Stimulated activated CD4-positive, alpha-beta T cell treated with anti-CD3 and anti-CD28 coated beads, TNF-alpha, amount 100 ng/mL, for 24 hours (primary cell): ENCODE results near the gene CFAP54.
"Not testable (repeated sequence)": the region's sequence is repeated elsewhere in the genome, so short reads cannot be mapped to it uniquely, and the experiment has no call there.

ENCODE experiments used
- DNase-seq, 3 experiments: peaks; one replicate each; pipeline ENCODE4 v3.0.0-alpha.2; 2020; ENCODE audit warnings: low read depth in 3 of 3

CFAP54 gene

GRCh38 chr12:96472384-96472783 is 17.0 kb upstream of the CFAP54 start:
- no peak for DNase-seq

DNA sequence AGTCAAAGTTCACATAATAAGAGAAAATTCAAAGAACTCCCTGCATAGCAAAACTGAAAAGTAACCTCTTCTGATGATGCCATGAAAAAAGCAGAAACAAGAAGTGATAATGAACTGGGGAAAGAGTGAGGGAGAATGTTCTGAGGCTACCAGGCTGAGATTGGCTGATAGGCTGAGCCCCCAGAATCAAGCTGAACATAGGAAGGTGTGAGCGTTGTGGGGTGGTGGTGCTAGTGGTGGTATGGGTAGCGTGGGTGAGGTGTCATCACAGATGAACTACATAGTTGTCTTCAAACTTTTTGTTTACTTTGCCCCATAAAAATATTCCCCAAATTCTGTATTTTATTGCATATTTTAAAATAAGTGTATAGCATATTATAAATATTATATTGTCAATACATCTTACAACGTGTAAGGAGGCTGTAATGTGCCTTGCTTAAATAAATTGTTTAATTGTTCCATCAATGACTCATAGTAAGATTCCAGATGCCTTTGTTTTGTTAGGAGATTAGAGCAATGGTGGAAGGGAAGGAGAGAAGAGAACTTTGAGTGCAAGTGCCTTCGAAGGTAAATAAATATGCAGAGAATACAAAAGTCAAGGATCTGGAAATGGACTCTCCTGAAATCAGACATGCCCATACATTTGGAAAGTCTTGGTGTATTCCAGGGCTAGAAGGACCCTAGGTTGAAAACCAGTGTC is 15.8 kb upstream of the CFAP54 start:
- no peak for DNase-seq

DNA sequence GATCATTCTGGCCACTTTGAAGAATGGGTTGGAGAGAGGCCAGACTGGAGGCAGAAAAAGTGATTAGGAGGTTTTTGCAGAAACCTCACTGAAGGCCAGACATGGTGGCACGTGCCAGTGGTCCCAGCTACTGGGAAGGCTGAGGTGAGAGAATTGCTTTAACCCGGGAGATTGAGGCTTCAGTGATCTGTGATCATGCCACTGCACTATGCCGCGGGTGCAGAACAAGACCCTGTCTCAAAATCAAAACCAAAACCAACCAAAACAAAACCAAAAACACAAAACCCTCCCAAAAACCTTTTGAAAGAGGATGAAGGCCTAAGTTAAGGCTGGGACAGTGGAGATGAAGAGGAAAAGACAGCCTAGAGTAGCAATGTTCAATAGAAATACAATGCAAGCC is 15.2 kb upstream of the CFAP54 start:
- DNase-seq = no peak

DNA sequence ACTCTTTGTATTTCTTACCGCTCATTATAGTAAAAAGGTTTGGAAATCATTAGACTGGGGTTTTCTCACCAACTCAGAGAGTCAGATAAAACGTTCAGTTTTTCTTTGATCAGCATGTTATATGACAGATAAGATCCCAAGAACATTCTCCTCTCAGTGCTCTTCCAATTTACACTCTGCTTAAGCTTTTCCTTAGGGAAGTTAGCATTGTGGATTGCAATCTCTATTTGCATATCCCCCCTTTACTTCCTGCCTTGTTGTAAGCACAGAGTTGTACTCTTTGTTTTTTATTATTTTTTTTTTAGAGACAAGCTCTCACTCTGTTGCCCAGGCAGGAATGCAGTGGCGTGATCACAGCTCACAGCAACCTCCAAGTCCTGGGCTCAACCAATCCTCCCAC is 11.4 kb upstream of the CFAP54 start:
- DNase-seq = no peak

GRCh38 chr12:96482086-96482485 is 7.3 kb upstream of the CFAP54 start:
- no peak for DNase-seq

GRCh38 chr12:96483116-96483515 is 6.3 kb upstream of the CFAP54 start:
- DNase-seq = no peak

- DNase-seq = no peak
These were observed 2.4 kb upstream of the CFAP54 start for GRCh38 chr12:96486751-96487613.

GRCh38 chr12:96487634-96488033 is 1.7 kb upstream of the CFAP54 start:
- no peak for DNase-seq

DNA sequence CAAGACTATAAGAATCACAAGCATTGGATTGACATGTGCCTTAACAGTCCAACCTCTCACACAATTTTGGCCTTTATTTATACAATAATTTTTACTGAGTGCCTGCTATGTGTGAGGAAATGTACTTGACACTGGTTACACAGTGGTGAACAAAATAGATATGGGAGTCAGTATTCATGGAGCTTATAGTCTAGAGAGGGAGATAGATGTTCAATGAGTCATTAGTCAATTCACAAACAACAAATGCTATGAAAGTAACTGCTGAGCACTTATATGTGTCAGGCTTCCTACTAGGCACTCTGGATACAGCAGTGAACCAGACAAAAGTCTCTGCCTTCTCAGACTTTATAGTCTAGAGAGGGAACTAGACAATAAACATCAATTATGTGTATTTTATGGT is 3.7 kb downstream of the CFAP54 start:
- DNase-seq = no peak

GRCh38 chr12:96494154-96494553 is 4.8 kb downstream of the CFAP54 start:
- DNase-seq = not testable (repeated sequence)

GRCh38 chr12:96495155-96495554 is 5.8 kb downstream of the CFAP54 start:
- DNase-seq = no peak

GRCh38 chr12:96495841-96496545 is 6.6 kb downstream of the CFAP54 start:
- DNase-seq = no peak

DNA sequence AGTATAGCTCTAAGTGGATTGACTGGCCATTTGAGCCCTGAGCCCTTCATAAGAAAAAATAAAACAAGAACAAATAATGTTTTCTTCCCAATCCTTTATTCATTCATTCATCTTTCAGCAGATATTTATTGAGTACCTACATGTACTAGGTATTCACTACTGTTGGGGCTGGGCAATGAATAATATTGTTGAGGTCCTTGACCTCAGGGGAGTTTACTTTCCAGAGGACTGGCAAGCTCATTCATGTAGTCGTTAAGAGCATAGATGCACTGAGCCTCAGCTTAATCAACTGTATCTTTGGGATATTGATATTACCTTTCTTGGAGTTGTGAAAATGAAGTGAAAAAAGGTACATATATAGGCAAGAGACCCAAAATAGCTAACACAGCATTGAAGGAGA is 7.6 kb downstream of the CFAP54 start:
- no peak for DNase-seq

DNA sequence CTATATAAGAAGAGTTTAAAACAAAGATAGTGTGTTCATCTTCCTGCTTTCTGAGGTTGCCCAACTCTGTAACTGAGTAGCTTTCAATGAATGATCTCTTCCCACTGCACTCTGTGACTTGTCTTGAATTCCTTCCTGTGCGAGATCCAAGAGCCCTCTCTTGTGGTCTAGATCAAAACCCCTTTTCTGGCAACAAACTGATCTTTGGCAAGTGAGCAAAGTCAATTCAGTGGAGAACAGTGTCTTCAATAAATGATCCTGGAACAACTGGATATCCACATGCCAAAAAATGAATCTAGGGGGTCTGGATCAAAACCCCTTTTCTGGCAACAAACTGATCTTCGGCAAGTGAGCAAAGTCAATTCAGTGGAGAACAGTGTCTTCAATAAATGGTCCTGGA is 8.5 kb downstream of the CFAP54 start:
- DNase-seq = no peak

DNA sequence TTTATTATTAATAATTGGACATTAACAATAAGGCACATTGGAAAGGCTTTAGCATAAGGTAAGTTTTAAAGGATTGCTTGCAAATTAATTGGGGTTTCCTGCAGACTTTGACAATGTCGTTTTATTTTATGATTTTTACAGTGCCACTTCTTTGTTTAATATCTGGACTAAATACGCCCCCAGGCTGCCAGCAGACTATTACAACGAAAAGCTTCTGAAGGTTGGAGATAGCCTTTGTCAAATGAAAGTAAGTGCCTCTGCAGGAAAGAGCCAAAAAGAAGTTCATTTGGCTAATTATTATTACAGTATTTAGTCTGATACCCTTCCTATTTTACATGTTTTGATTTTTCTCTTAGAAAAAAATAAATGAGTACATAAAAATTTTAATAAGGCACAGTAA is 11.3 kb downstream of the CFAP54 start:
- DNase-seq = no peak

GRCh38 chr12:96501133-96501761 is 11.9 kb downstream of the CFAP54 start:
- DNase-seq = no peak

DNA sequence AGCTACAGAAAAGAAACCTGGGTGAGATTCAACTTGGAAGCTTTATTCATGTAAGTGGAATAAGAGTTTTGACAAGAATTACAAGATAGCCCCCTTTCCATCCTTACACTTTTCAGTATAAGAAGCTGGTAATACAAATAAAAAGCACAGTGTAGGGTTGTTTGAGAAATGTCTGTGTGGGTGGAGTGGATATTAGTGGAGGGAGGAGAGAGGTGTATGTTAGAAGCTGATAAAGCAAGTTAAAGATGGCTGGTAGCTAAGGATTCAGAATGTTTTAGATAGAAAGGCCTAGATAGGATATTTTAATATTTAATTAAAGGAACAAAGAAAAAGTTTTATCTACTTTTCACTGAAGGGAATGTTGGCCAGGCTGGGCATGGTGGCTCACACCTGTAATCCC is 12.5 kb downstream of the CFAP54 start:
- no peak for DNase-seq

GRCh38 chr12:96502477-96502876 is 13.1 kb downstream of the CFAP54 start:
- no peak for DNase-seq

DNA sequence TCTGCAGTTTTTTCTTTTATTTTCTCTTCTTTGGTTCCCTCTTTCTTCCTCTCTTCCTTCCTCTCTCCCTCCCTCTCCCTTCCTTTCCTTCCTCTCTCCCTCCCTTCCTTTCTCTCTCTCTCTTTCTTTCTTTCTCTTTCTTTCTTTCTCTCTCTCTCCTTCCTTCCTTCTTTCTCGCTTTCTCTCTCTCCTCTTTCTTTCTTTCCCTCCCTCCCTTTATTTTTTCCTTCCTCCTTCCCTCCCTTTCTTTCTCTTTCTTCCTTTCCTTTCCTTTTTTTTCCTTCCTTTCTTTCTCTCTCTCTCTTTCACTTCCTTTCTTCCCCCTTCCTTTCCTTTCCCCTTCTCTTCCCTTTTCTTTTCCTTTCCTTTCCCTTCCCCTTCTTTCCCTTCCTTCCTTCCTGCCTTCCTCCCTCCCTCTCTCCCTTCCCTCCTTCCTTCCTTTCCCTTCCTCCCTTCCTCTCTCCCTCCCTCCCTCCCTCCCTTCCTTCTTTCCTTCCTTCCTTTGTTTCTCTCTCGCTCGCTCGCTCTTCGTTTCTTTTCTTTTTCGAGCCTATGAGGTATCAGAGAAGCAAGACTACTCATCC is 13.7 kb downstream of the CFAP54 start:
- DNase-seq = no peak

DNA sequence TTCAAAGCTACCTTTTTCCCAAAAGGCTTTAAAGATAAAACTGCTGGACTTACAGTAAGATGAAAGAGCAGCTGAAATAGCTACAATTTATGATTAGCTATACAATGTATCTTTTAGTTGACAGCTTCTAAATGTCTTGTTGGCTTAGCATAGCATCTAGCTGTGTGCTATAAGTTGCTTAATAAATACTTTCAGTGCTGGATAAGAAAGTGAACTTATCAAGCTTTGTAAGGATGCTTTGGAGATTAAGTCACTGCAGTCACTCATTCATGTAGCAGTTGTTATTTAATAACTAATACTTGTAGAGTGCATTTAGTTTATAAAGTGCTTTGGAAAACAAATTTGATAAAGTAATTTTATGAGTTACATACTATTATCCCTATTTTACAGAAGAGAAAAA is 14.6 kb downstream of the CFAP54 start:
- DNase-seq = no peak

GRCh38 chr12:96506776-96507175 is 17.4 kb downstream of the CFAP54 start:
- DNase-seq = no peak

DNA sequence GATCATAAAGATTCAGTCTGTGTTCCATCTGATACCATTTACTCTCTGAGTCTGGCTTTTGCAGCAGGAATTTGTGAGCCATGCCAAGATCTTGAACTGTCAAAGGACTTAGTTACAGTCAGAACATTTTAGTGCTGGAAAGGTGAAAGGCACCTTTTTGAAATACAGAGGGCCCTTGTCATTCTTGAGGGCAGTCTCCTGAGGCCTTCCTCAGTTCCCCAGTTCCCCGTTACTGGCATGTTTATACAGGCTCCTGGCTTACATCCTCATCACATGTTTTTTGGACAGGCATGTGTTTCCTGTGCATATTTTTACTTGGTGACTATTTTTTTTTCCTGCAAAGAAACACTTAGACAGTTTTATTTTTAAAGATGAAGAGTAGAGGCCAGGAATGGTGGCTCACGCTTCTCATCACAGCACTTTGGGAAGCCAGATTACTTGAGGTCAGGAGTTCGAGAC is 21.0 kb downstream of the CFAP54 start:
- no peak for DNase-seq
